GM23338 (cell line): Measurements from ENCODE around the gene UCK1. TPM values are rescaled to one million over a fixed set of nuclear protein-coding genes. Genes with fewer than 3 reads are reported as not detected.
A peak's percentile ranks its signal among the peaks of the same experiment; 100 is the strongest.

ENCODE experiments used
- ATAC-seq: fragments of 200-7000 bp; cut with Tn5 transposase; 3 replicates; pipeline ENCODE4 v1.9.1; 2020
- DNase-seq: peaks from one replicate; pipeline ENCODE4 v3.0.0-alpha.2; 2015; ENCODE audit warnings: low spot score
- H2AFZ ChIP-seq: fragments of 200-600 bp; sonication (generic); 2 replicates; pipeline ENCODE4 v1.8.0; 2016; ENCODE audit warnings: antibody characterized with exemption, mild to moderate bottlenecking, moderate library complexity
- H3F3A ChIP-seq: fragments of 200-600 bp; sonication (generic); replicated peaks from 2 replicates; pipeline ENCODE4 v1.8.0; 2017; ENCODE audit warnings: antibody characterized with exemption, mixed run types, low read depth
- H3K27ac ChIP-seq: fragments of 200-600 bp; sonication (generic); 2 replicates; pipeline ENCODE4 v1.6.1; 2016; ENCODE audit warnings: low read depth
- H3K27me3 ChIP-seq: fragments of 200-600 bp; sonication (generic); 2 replicates; pipeline ENCODE4 v1.8.0; 2016; ENCODE audit warnings: mild to moderate bottlenecking, mixed run types, moderate library complexity; ENCODE audit not compliant: insufficient read depth
- H3K36me3 ChIP-seq: fragments of 200-600 bp; sonication (generic); 2 replicates; pipeline ENCODE4 v1.8.0; 2016; ENCODE audit warnings: mild to moderate bottlenecking; ENCODE audit not compliant: insufficient read depth
- H3K4me1 ChIP-seq: fragments of 200-600 bp; sonication (generic); 2 replicates; pipeline ENCODE4 v1.8.0; 2016; ENCODE audit warnings: mild to moderate bottlenecking, moderate library complexity; ENCODE audit not compliant: insufficient read depth
- H3K4me2 ChIP-seq: fragments of 200-600 bp; sonication (generic); 2 replicates; pipeline ENCODE4 v1.7.1; 2017; ENCODE audit warnings: mixed run types
- H3K4me3 ChIP-seq: fragments of 200-600 bp; sonication (generic); 2 replicates; pipeline ENCODE4 v1.6.1; 2016; ENCODE audit warnings: mixed run types
- H3K79me2 ChIP-seq: fragments of 200-600 bp; sonication (generic); replicated peaks from 2 replicates; pipeline ENCODE4 v1.8.0; 2017; ENCODE audit warnings: mild to moderate bottlenecking; ENCODE audit not compliant: insufficient read depth
- H3K9me2 ChIP-seq: fragments of 200-600 bp; sonication (generic); 2 replicates; pipeline ENCODE4 v1.8.0; 2017; ENCODE audit not compliant: insufficient read depth
- H4K20me1 ChIP-seq: fragments of 200-600 bp; sonication (generic); replicated peaks from 2 replicates; pipeline ENCODE4 v1.8.0; 2017; ENCODE audit warnings: mild to moderate bottlenecking; ENCODE audit not compliant: insufficient read depth
- H3K27ac Mint-ChIP-seq: 2 replicates; pipeline ENCODE4 v1.8.0; 2020; ENCODE audit warnings: inconsistent platforms, mild to moderate bottlenecking, moderate library complexity, mixed read lengths
- H3K27me3 Mint-ChIP-seq: 3 replicates; pipeline ENCODE4 v1.8.0; 2022; ENCODE audit warnings: low read depth, mild to moderate bottlenecking, moderate library complexity, mixed read lengths, inconsistent platforms; ENCODE audit not compliant: insufficient read depth, poor library complexity
- H3K36me3 Mint-ChIP-seq: 3 replicates; pipeline ENCODE4 v1.8.0; 2021; ENCODE audit warnings: low read depth, mild to moderate bottlenecking, inconsistent platforms, moderate library complexity, mixed read lengths
- H3K4me1 Mint-ChIP-seq: 3 replicates; pipeline ENCODE4 v1.8.0; 2020; ENCODE audit warnings: mild to moderate bottlenecking, inconsistent platforms, mixed read lengths
- H3K4me3 Mint-ChIP-seq: 3 replicates; pipeline ENCODE4 v1.8.0; 2021; ENCODE audit warnings: moderate library complexity, mild to moderate bottlenecking, inconsistent platforms, mixed read lengths
- H3K9me3 Mint-ChIP-seq: 3 replicates; pipeline ENCODE4 v1.8.0; 2020; ENCODE audit warnings: moderate library complexity, mild to moderate bottlenecking, inconsistent platforms, mixed read lengths
- CREB1 ChIP-seq: fragments of 250-450 bp; sonication (Bioruptor Pico); IDR thresholded peaks from 2 replicates; pipeline ENCODE4 v1.5.0; 2020; ENCODE audit warnings: low read depth, mild to moderate bottlenecking, moderate library complexity
- EZH2 ChIP-seq: fragments of 200-600 bp; sonication (generic); IDR thresholded peaks from one replicate; pipeline ENCODE4 v1.8.0; 2017; ENCODE audit warnings: antibody characterized with exemption, mild to moderate bottlenecking, low read depth; ENCODE audit not compliant: unreplicated experiment
- EZH2phosphoT487 ChIP-seq: fragments of 200-600 bp; sonication (generic); IDR thresholded peaks from one replicate; pipeline ENCODE4 v1.8.1; 2018; ENCODE audit warnings: antibody characterized with exemption; ENCODE audit not compliant: unreplicated experiment
- POLR2AphosphoS5 ChIP-seq: IDR thresholded peaks from 2 replicates; pipeline ENCODE4 v1.6.1; 2016; ENCODE audit warnings: antibody characterized with exemption, low read depth
- ZNF114 ChIP-seq: fragments of 250-450 bp; sonication (Bioruptor Pico); IDR thresholded peaks from 2 replicates; pipeline ENCODE4 v1.5.0; 2020; ENCODE audit warnings: mild to moderate bottlenecking, moderate library complexity
- polyA plus RNA-seq: library from polyadenylated mRNA; unstranded; fragments of >200 nt; fragmentation: Nextera tagmentation; extraction: Ambion mirVana; gene quantifications from 2 replicates; pipeline ENCODE4 v1.2.1, GENCODE V29; 2016
- total RNA-seq: library from RNA; depleted of rRNA; stranded (reverse); fragments of >200 nt; shearing (Covaris generic); gene quantifications from 2 replicates; pipeline ENCODE4 v1.2.3, GENCODE V29; 2014
- TF ChIP-seq, protein P1 (sequence below), 2 experiments: fragments of 200-600 bp in 1 of 2; sonication (generic) in 1 of 2; conservative IDR thresholded peaks; 2 replicates each; pipeline versions ENCODE4 v1.5.1 to v1.6.1; 2016 to 2017; ENCODE audit warnings: antibody characterized with exemption in 2 of 2, low read depth in 2 of 2, mild to moderate bottlenecking in 2 of 2, moderate library complexity in 1 of 2
- TF ChIP-seq, protein P2 (sequence below): fragments of 250-450 bp; sonication (Bioruptor Pico); IDR thresholded peaks from 2 replicates; pipeline ENCODE4 v1.5.0; 2020; ENCODE audit warnings: mild to moderate bottlenecking, moderate library complexity

The UCK1 gene
- total and polyA plus RNA-seq, 2 experiments from 2014 or later, result 23.4 to 35.9 TPM

DNA sequence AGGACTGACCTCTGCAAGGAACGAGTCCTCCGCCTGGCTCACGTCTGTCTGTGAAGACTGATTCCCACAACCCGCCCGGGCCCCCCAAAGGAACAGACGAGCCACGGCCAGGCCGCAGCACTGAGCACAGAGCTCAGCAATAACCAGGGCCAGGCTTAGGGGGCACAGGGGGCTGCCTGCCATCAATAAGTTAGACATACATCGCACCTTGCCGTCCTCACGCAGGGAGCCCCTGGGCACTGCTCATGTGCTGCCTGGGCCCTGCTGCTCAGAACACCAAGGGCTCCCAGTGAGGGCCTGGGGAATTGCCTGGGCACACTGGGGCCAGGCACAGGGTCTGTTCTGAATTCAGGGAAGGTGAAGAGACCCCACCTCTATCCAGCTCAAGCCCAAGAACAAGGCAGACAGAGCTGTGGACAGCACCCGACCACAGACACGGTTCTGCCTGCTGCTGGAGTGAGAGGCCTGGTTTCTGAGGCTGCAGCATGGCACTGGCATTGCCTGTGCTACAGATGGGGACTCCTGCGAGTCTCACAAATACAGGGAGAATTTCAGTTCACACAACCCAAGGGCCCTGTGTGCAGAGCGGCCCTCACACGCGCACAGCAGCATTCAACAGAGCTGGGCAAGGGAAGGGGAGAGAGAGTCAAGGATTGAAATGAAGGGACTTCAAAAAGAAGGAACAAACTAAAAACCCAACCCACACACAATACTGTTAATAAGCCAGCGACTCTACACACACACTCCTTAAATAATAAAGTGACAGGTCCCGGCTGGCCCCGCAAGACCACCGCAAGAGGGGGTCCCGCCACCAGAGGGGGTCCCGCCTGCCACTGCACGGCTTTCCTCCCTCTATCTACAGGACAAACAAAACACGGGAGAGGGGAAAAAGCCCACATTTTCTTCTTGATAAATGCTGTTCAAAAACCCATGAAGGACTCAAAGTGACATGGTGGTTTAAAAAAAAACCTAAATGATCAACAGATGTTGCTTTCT, 46.2 kb upstream of the UCK1 start:
- ATAC-seq, result no peak
- Histone ChIP-seq H3K4me3 (no peak overlapping the region), H3K27me3 (no peaks in the 10 kb centered on the region), H3K9me2 (no peaks in the 10 kb centered on the region), H4K20me1 (no peaks in the 10 kb centered on the region), H3K36me3 (no peaks in the 10 kb centered on the region), H3F3A (no peaks in the 10 kb centered on the region), H2AFZ (no peak overlapping the region), H3K4me1 (no peaks in the 10 kb centered on the region), H3K4me2 (no peak overlapping the region), H3K79me2 (no peaks in the 10 kb centered on the region), H3K27ac (no peak overlapping the region)
- Mint-ChIP-seq H3K4me3 (no peak overlapping the region; the same call in 2 of the 3 replicates), H3K27me3 (peaks cover 15% of the 10 kb centered on the region), H3K9me3 (no peaks in the 10 kb centered on the region), H3K36me3 (peaks cover 18% of the 10 kb centered on the region), H3K4me1 (peaks cover 2% of the 10 kb centered on the region; the same call in 1 of the 3 replicates), H3K27ac (no peak overlapping the region)
- no peak for DNase-seq
- TF ChIP-seq, protein P1, sequence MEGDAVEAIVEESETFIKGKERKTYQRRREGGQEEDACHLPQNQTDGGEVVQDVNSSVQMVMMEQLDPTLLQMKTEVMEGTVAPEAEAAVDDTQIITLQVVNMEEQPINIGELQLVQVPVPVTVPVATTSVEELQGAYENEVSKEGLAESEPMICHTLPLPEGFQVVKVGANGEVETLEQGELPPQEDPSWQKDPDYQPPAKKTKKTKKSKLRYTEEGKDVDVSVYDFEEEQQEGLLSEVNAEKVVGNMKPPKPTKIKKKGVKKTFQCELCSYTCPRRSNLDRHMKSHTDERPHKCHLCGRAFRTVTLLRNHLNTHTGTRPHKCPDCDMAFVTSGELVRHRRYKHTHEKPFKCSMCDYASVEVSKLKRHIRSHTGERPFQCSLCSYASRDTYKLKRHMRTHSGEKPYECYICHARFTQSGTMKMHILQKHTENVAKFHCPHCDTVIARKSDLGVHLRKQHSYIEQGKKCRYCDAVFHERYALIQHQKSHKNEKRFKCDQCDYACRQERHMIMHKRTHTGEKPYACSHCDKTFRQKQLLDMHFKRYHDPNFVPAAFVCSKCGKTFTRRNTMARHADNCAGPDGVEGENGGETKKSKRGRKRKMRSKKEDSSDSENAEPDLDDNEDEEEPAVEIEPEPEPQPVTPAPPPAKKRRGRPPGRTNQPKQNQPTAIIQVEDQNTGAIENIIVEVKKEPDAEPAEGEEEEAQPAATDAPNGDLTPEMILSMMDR (conservative IDR thresholded peaks at IDR 0.05; ENCODE audit: low read depth in 2 of 2), result peak; percentile 21 to 22; a peak in 2 of 4 replicates
- no peak for TF ChIP-seq CREB1 (CRISPR knock-in tag)

DNA sequence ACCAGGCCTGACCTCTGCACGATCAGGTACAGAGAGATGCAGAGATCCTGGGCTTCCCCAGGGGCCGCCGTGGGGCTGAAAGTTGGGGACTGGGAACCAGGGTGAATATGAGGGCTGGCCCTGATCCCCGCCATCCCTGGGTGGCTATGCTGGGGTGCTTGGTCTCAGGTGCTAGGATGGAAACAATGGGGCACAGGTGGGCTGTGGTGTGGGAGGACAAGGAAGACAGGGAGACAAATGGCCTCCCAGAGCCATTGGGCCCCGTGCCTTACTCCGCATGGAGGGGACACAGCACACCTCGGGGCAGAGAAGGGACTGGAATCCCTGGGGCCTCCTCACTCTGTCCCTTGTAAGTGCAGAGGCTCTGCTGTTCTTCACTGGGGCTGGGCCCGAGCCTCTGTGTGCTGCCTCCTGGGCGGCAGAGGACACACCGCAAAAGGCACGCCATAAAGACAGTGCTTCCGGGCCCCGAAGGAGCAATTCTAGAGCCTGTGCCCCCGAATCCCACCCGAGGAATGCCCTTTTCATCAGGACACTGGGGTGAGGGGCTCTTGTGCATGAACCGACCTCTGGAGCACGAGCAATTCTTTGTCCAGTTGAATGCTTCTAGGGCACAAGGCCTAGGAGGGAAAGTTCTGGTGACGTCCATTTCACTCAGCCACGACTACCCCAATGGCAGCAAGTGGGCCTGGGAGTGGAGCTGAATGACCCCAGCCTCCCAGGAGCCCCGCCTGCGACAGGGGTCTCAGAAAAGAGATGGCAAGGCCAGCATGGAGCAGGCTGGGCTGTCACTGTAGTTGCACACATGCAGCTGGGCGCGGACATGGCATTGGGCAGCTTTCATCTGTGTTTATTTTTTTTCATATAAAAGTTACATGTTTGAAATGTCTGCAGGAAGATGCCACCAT, 45.1 kb upstream of the UCK1 start:
- H3K4me2 ChIP-seq, result no peak overlapping the region
- no peaks in the 10 kb centered on the region for H3K4me1 ChIP-seq
- no peak overlapping the region for H2AFZ ChIP-seq
- no peak overlapping the region for H3K27ac ChIP-seq
- Mint-ChIP-seq H3K27me3 (peaks cover 13% of the 10 kb centered on the region), H3K36me3 (peaks cover 14% of the 10 kb centered on the region), H3K4me3 (no peak overlapping the region), H3K27ac (no peak overlapping the region), H3K4me1 (peaks cover 2% of the 10 kb centered on the region; the same call in 1 of the 3 replicates), H3K9me3 (no peaks in the 10 kb centered on the region)
- no peaks in the 10 kb centered on the region for H3K27me3 ChIP-seq
- H3K36me3 ChIP-seq, result no peaks in the 10 kb centered on the region
- H3K4me3 ChIP-seq, result no peak overlapping the region
- DNase-seq, result no peak
- H3F3A ChIP-seq, result no peaks in the 10 kb centered on the region
- ATAC-seq, result no peak
- no peaks in the 10 kb centered on the region for H3K79me2 ChIP-seq
- no peaks in the 10 kb centered on the region for H4K20me1 ChIP-seq
- no peaks in the 10 kb centered on the region for H3K9me2 ChIP-seq
- no peak for TF ChIP-seq POLR2AphosphoS5
- no peak for TF ChIP-seq EZH2phosphoT487
- TF ChIP-seq EZH2, result no peak
- TF ChIP-seq, protein P2, sequence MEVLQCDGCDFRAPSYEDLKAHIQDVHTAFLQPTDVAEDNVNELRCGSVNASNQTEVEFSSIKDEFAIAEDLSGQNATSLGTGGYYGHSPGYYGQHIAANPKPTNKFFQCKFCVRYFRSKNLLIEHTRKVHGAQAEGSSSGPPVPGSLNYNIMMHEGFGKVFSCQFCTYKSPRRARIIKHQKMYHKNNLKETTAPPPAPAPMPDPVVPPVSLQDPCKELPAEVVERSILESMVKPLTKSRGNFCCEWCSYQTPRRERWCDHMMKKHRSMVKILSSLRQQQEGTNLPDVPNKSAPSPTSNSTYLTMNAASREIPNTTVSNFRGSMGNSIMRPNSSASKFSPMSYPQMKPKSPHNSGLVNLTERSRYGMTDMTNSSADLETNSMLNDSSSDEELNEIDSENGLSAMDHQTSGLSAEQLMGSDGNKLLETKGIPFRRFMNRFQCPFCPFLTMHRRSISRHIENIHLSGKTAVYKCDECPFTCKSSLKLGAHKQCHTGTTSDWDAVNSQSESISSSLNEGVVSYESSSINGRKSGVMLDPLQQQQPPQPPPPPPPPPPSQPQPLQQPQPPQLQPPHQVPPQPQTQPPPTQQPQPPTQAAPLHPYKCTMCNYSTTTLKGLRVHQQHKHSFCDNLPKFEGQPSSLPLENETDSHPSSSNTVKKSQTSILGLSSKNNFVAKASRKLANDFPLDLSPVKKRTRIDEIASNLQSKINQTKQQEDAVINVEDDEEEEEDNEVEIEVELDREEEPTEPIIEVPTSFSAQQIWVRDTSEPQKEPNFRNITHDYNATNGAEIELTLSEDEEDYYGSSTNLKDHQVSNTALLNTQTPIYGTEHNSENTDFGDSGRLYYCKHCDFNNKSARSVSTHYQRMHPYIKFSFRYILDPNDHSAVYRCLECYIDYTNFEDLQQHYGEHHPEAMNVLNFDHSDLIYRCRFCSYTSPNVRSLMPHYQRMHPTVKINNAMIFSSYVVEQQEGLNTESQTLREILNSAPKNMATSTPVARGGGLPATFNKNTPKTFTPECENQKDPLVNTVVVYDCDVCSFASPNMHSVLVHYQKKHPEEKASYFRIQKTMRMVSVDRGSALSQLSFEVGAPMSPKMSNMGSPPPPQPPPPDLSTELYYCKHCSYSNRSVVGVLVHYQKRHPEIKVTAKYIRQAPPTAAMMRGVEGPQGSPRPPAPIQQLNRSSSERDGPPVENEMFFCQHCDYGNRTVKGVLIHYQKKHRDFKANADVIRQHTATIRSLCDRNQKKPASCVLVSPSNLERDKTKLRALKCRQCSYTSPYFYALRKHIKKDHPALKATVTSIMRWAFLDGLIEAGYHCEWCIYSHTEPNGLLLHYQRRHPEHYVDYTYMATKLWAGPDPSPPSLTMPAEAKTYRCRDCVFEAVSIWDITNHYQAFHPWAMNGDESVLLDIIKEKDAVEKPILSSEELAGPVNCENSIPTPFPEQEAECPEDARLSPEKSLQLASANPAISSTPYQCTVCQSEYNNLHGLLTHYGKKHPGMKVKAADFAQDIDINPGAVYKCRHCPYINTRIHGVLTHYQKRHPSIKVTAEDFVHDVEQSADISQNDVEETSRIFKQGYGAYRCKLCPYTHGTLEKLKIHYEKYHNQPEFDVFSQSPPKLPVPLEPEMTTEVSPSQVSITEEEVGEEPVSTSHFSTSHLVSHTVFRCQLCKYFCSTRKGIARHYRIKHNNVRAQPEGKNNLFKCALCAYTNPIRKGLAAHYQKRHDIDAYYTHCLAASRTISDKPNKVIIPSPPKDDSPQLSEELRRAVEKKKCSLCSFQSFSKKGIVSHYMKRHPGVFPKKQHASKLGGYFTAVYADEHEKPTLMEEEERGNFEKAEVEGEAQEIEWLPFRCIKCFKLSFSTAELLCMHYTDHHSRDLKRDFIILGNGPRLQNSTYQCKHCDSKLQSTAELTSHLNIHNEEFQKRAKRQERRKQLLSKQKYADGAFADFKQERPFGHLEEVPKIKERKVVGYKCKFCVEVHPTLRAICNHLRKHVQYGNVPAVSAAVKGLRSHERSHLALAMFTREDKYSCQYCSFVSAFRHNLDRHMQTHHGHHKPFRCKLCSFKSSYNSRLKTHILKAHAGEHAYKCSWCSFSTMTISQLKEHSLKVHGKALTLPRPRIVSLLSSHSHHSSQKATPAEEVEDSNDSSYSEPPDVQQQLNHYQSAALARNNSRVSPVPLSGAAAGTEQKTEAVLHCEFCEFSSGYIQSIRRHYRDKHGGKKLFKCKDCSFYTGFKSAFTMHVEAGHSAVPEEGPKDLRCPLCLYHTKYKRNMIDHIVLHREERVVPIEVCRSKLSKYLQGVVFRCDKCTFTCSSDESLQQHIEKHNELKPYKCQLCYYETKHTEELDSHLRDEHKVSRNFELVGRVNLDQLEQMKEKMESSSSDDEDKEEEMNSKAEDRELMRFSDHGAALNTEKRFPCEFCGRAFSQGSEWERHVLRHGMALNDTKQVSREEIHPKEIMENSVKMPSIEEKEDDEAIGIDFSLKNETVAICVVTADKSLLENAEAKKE (CRISPR knock-in tag), result no peak
- TF ChIP-seq ZNF114 (CRISPR knock-in tag), result no peak
- TF ChIP-seq, protein P1 (conservative IDR thresholded peaks at IDR 0.05; ENCODE audit: low read depth in 2 of 2), result no peak
